Omental fat pad (tissue), 4 donors: ENCODE data around the gene CHAC1. TPM values are rescaled to one million over a fixed set of nuclear protein-coding genes. Genes with fewer than 3 reads are reported as not detected.

Experiments used
- ATAC-seq: fragments of 150-250 bp; one replicate; pipeline ENCODE4 v1.9.1; 2016; ENCODE audit warnings: mild to moderate bottlenecking, moderate library complexity; ENCODE audit not compliant: low FRiP score
- DNase-seq: peaks from one replicate; pipeline ENCODE4 v3.0.0-alpha.2; 2019; ENCODE audit warnings: low spot score
- CTCF ChIP-seq, 3 donors: fragments of 450-650 bp; IDR thresholded peaks; one replicate each; pipeline ENCODE4 v1.5.1; 2016 to 2017; ENCODE audit warnings: antibody characterized with exemption in 3 of 3, mild to moderate bottlenecking in 3 of 3, moderate library complexity in 2 of 3
- total RNA-seq, 4 donors: library from RNA; depleted of rRNA; stranded (reverse); fragments of >200 nt; gene quantifications; one replicate each; pipeline ENCODE4 v1.1.0, GENCODE V29; 2016

The CHAC1 gene
- total RNA-seq, 4 donors from 2014 or later: 0.63 to 63.6 (median 13.4) TPM

GRCh38 chr15:40909662-40910630, 43.3 kb upstream of the CHAC1 start:
- TF ChIP-seq CTCF (IDR thresholded peaks at IDR 0.05): no peak
- ATAC-seq (peak; percentile 25), DNase-seq (no peak)

- no peak for TF ChIP-seq CTCF (IDR thresholded peaks at IDR 0.05)
- DNase-seq: no peak
Measured at GRCh38 chr15:40911141-40911540, 42.1 kb upstream of the CHAC1 start.

GRCh38 chr15:40911693-40912092, 41.6 kb upstream of the CHAC1 start:
- DNase-seq (no peak), ATAC-seq (no peak)
- no peak for TF ChIP-seq CTCF (IDR thresholded peaks at IDR 0.05)

More at GRCh38 chr15:40911141-40911540, 42.1 kb upstream of the CHAC1 start:
- no peak for ATAC-seq

- no peak for TF ChIP-seq CTCF (IDR thresholded peaks at IDR 0.05)
- ATAC-seq (no peak), DNase-seq (no peak)
Measured at GRCh38 chr15:40912478-40912877, 40.8 kb upstream of the CHAC1 start.

GRCh38 chr15:40914013-40914412, 39.3 kb upstream of the CHAC1 start:
- no peak for ATAC-seq
- TF ChIP-seq CTCF (IDR thresholded peaks at IDR 0.05): no peak
- no peak for DNase-seq

GRCh38 chr15:40914486-40914885, 38.8 kb upstream of the CHAC1 start:
- no peak for ATAC-seq
- TF ChIP-seq CTCF (IDR thresholded peaks at IDR 0.05): no peak
- no peak for DNase-seq
